A549 (cell line): ENCODE measurements around the gene ZBTB1. TPM values are rescaled to one million over a fixed set of nuclear protein-coding genes. Genes with fewer than 3 reads are reported as not detected.

Experiments used
- ATAC-seq, 2 experiments: fragments of 200-7000 bp in 1 of 2; fragments of >200 bp in 1 of 2; cut with Nextera tagmentation in 1 of 2; cut with Tn5 transposase in 1 of 2; 3 replicates each; pipeline versions ENCODE4 v1.8.0 to v1.9.1; 2018 to 2020; ENCODE audit warnings: mild to moderate bottlenecking in 1 of 2, moderate library complexity in 1 of 2
- CTCF ChIA-PET: fragments of 300-600 bp; sonication (Branson Sonifier 250); formaldehyde crosslinking; extraction: SDS; loops from one replicate; lab custom pipeline; 2021; ENCODE audit warnings: antibody characterized with exemption, inconsistent platforms; lab: Yijun Ruan, JAX
- POLR2A ChIA-PET: fragments of 350-600 bp; formaldehyde crosslinking; extraction: SDS; loops from one replicate; lab custom pipeline; 2021; ENCODE audit warnings: antibody characterized with exemption, inconsistent platforms; lab: Yijun Ruan, JAX
- DNase-seq, 2 experiments: peaks; one replicate each; pipeline versions ENCODE4 v3.0.0 to v3.0.0-alpha.2; 2011 to 2016; ENCODE audit warnings: low read depth in 1 of 2, low spot score in 1 of 2
- FAIRE-seq: peaks from 2 replicates; lab custom pipeline; 2011; peaks lifted over from hg19 to GRCh38; lab: Jason Lieb, UNC
- H3K27ac ChIP-seq, 2 experiments: fragments of >200 bp; sonication (Bioruptor Twin); formaldehyde crosslinking; 3 replicates each; pipeline ENCODE4 v1.5.1; 2016 to 2017
- H3K4me1 ChIP-seq: fragments of >200 bp; sonication (Bioruptor Twin); formaldehyde crosslinking; 3 replicates; pipeline ENCODE4 v1.6.1; 2016
- H3K4me2 ChIP-seq: fragments of >200 bp; sonication (Bioruptor Twin); formaldehyde crosslinking; 3 replicates; pipeline ENCODE4 v1.6.1; 2016
- H3K4me3 ChIP-seq: fragments of >200 bp; sonication (Bioruptor Twin); formaldehyde crosslinking; 3 replicates; pipeline ENCODE4 v1.5.1; 2016
- H3K9me3 ChIP-seq: fragments of >200 bp; sonication (Bioruptor Twin); formaldehyde crosslinking; 3 replicates; pipeline ENCODE4 v1.6.1; 2016
- ATOH8 ChIP-seq: fragments of 250-450 bp; sonication (Bioruptor Pico); IDR thresholded peaks from 2 replicates; pipeline ENCODE4 v1.5.0; 2020; ENCODE audit warnings: low read depth, mild to moderate bottlenecking, moderate library complexity
- BCL3 ChIP-seq: fragments of >200 bp; sonication (Bioruptor Twin); formaldehyde crosslinking; IDR thresholded peaks from 3 replicates; pipeline ENCODE4 v1.6.1; 2016
- BHLHE40 ChIP-seq: IDR thresholded peaks from 2 replicates; pipeline ENCODE4 v1.6.1; 2012; ENCODE audit warnings: low read depth, low read length, inconsistent platforms
- CEBPB ChIP-seq, 2 experiments: fragments of >200 bp in 1 of 2; sonication (Bioruptor Twin) in 1 of 2; formaldehyde crosslinking in 1 of 2; IDR thresholded peaks; 2 replicates each; pipeline ENCODE4 v1.6.1; 2012 to 2016
- CHD2 ChIP-seq: fragments of 150-350 bp; IDR thresholded peaks from 2 replicates; pipeline ENCODE4 v1.6.1; 2014; ENCODE audit warnings: low read length; ENCODE audit not compliant: partially characterized antibody
- HDAC2 ChIP-seq: fragments of 200-600 bp; sonication (generic); IDR thresholded peaks from 2 replicates; pipeline ENCODE4 v1.6.1; 2016
- HMGXB4 ChIP-seq: fragments of 250-450 bp; sonication (Bioruptor Pico); IDR thresholded peaks from 2 replicates; pipeline ENCODE4 v1.5.0; 2021; ENCODE audit warnings: mild to moderate bottlenecking, moderate library complexity, borderline replicate concordance
- HOXB13 ChIP-seq: fragments of 250-450 bp; sonication (Bioruptor Pico); IDR thresholded peaks from 2 replicates; pipeline ENCODE4 v1.5.0; 2020; ENCODE audit warnings: low read depth, mild to moderate bottlenecking, moderate library complexity
- HOXB5 ChIP-seq: fragments of 250-450 bp; sonication (Bioruptor Pico); IDR thresholded peaks from 2 replicates; pipeline ENCODE4 v1.5.0; 2020; ENCODE audit warnings: mild to moderate bottlenecking, moderate library complexity
- MYC ChIP-seq: IDR thresholded peaks from 2 replicates; pipeline ENCODE4 v1.6.1; 2012; ENCODE audit warnings: mild to moderate bottlenecking, inconsistent platforms, low read length, improper control_type of control experiment, borderline replicate concordance
- NR3C1 ChIP-seq: fragments of >200 bp; sonication (Bioruptor Twin); formaldehyde crosslinking; IDR thresholded peaks from 3 replicates; pipeline ENCODE4 v1.6.1; 2017
- PBX3 ChIP-seq: IDR thresholded peaks from 2 replicates; pipeline ENCODE4 v1.6.1; 2012
- POLR2A ChIP-seq: IDR thresholded peaks from 2 replicates; pipeline ENCODE4 v1.6.1; 2012; ENCODE audit warnings: mild to moderate bottlenecking, low read length
- SMC3 ChIP-seq: fragments of >200 bp; sonication (Bioruptor Twin); formaldehyde crosslinking; IDR thresholded peaks from 3 replicates; pipeline ENCODE4 v1.6.1; 2018; ENCODE audit warnings: inconsistent platforms
- ZFP36 ChIP-seq: fragments of 450-650 bp; IDR thresholded peaks from 2 replicates; pipeline ENCODE4 v1.6.1; 2014; ENCODE audit warnings: borderline replicate concordance; ENCODE audit not compliant: partially characterized antibody
- WGBS: methylation state at CpG from one replicate; pipeline ENCODE4 v1.1.6; 2017; ENCODE audit errors: missing lambda C conversion rate; 5-methylcytosine and 5-hydroxymethylcytosine counted together
- polyA plus RNA-seq, 4 experiments: library from polyadenylated mRNA; depleted of rRNA in 3 of 4; stranded (reverse); fragments of >200 nt; fragmentation: RNase III in 1 of 4; extraction: RNeasy Plus Mini Kit Qiagen cat#74134 plus additional on column Dnase treatment in 1 of 4; gene quantifications; 2 replicates in 3 of 4; 3 replicates in 1 of 4; pipeline ENCODE4 v1.2.3, GENCODE V29; 2011 to 2017

Gene ZBTB1
- polyA plus RNA-seq, 2 of the 4 experiments (the other 2 are of a cell fraction): 33.8 to 37.1 TPM

- POLR2A ChIA-PET: interaction anchor here (1.1 to 2.9 kb wide), 16 partner anchors 9 to 224 kb away, joined by 3 to 68 read pairs (median 16); partner anchors contain the start of genes PPP1R36, ZBTB1 and ZBTB25
These were observed 36.8 kb downstream of the ZBTB1 start for GRCh38 chr14:64541261-64541971.

GRCh38 chr14:64541972-64542835 lies 37.6 kb downstream of the ZBTB1 start:
- FAIRE-seq (no peak), DNase-seq (no peak), ATAC-seq (no peak)
- TF ChIP-seq ATOH8 (no peak), CEBPB (IDR thresholded peaks at IDR 0.05) (no peak), HOXB5 (CRISPR knock-in tag) (no peak), PBX3 (no peak), BHLHE40 (no peak), ZFP36 (no peak), NR3C1 (no peak), HMGXB4 (CRISPR knock-in tag) (no peak), BCL3 (no peak), MYC (no peak), HOXB13 (CRISPR knock-in tag) (no peak), SMC3 (no peak), HDAC2 (no peak)
- H3K4me2 ChIP-seq: peak overlapping the region; percentile 83
- peaks cover 11% of the 10 kb centered on the region; the same call in 2 of the 3 replicates for H3K9me3 ChIP-seq
- H3K4me3 ChIP-seq: peak overlapping the region; percentile 45
- WGBS: 93% methylated on average over 61 of the region's 61 CpGs
- ChIA-PET CTCF (interaction anchor here (0.9 to 12.4 kb wide), 7 partner anchors 14 to 219 kb away, joined by 3 to 182 read pairs (median 9); no protein-coding TSS in a partner anchor), POLR2A (interaction anchor here (1.1 to 2.9 kb wide), 3 partner anchors 27 to 126 kb away, joined by 3 to 67 read pairs (median 3); no protein-coding TSS in a partner anchor)
- 0 out of 6 replicates have a peak overlapping the region, but pooled peaks of 1 of the 2 experiments have one; percentile 18 for H3K27ac ChIP-seq
- peaks cover 22% of the 10 kb centered on the region; the same call in 2 of the 3 replicates for H3K4me1 ChIP-seq

More at GRCh38 chr14:64541261-64541971, 36.8 kb downstream of the ZBTB1 start:
- Histone ChIP-seq H3K4me2 (peak overlapping the region; percentile 83), H3K27ac (peak overlapping the region in 1 of 2 experiments; percentile 86; a peak in 3 of 6 replicates), H3K4me1 (peaks cover 30% of the 10 kb centered on the region; the same call in 2 of the 3 replicates), H3K9me3 (peaks cover 11% of the 10 kb centered on the region; the same call in 2 of the 3 replicates), H3K4me3 (peak overlapping the region; percentile 50)
- DNase-seq (peak in 1 of 2 experiments; percentile 18), FAIRE-seq (no peak), ATAC-seq (no peak)
- TF ChIP-seq POLR2A (peak; percentile 7; the same call in 1 of the 2 replicates), CHD2 (no peak)
- CTCF ChIA-PET: interaction anchor here (0.9 to 12.4 kb wide), 10 partner anchors 10 to 453 kb away, joined by 3 to 182 read pairs (median 8); no protein-coding TSS in a partner anchor
- 97% methylated on average over 67 of the region's 73 CpGs for WGBS
